GM20431 (cell line): Measurements from ENCODE around the gene STARD8.
"Not testable (repeated sequence)": the region's sequence is repeated elsewhere in the genome, so short reads cannot be mapped to it uniquely, and the experiment has no call there.

Source experiments
- in situ Hi-C: fragments of 300-500 bp; cut with MseI, MboI; formaldehyde crosslinking; loops from one replicate; pipeline ENCODE4 v1.15.0; 2020; ENCODE audit warnings: low sequenced_read_pairs; ENCODE audit not compliant: unreplicated experiment

The STARD8 gene

DNA sequence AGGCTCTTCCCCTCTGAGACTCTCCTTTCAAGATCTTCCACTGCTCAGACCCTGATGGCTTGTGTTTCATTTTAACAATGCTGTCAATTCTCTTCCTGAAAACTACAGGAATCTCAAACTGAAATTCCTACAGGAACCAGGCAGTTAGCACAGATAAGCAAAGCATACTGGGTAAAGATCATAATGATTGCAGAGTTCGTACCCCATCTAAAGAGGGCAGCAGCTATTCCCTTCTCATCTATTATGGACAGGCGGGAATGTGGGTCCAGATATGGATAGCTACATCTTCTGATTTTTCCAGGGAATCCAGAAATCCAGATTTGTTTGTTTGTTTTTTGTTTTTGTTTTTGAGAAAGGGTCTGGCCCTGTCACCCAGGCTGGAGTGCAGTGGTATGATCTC lies 83.8 kb downstream of the STARD8 start:
- in situ Hi-C loops: no loop called here

DNA sequence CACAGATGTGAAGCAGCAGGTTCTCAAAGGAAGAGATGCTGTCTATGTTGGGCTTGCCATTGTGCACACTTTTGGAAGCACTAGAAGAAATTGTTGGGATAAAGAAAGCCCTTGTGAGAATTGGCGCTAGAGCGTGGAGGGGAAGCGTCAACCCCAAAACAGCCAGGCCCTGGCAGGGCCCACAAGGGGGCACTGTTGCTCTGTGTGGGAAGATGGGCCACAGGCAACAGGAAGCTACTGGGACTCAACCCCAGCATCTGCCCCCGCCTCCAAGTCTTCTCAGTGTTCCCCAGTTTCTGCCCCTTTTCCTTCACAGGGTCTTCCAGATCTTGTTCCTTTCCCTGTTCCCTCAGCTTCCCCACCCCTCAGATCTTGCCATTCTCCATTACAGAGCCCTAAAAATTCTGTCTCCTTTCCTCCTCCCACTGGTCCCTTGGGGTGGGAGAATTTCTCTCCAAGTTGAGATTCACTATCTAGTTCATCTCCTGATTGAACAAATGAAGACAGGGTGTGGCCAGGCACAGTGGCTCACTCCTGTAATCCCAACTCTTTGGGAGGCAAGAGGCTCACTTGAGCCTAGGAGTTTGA lies 85.5 kb downstream of the STARD8 start:
- in situ Hi-C loops: no loop called here

DNA sequence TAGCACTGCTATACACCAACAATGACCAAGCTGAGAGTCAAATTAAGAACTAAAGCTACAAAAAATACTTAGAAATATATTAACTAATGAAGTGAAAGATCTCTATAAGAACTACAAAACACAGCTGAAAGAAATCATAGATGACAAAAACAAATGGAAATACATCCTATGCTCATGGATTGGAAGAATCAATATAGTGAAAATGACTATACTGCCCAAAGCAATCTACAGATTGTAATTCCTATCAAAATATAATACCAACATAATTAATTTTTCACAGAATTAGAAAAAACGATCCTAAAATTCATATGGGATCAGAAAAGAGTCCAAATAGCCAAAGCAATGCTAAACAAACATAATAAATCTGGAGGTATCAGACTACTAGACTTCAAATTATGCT lies 87.8 kb downstream of the STARD8 start:
- in situ Hi-C loops: no loop called here

DNA sequence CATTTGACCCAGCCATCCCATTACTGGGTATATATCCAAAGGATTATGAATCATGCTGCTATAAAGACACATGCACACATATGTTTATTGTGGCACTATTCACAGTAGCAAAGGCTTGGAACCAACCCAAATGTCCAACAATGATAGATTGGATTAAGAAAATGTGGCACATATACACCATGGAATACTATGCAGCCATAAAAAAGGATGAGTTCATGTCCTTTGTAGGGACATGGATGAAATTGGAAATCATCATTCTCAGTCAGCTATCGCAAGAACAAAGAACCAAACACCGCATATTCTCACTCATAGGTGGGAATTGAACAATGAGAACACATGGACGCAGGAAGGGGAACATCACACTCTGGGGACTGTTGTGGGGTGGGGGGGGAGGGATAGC lies 94.4 kb downstream of the STARD8 start:
- in situ Hi-C loops: not testable (repeated sequence)

DNA sequence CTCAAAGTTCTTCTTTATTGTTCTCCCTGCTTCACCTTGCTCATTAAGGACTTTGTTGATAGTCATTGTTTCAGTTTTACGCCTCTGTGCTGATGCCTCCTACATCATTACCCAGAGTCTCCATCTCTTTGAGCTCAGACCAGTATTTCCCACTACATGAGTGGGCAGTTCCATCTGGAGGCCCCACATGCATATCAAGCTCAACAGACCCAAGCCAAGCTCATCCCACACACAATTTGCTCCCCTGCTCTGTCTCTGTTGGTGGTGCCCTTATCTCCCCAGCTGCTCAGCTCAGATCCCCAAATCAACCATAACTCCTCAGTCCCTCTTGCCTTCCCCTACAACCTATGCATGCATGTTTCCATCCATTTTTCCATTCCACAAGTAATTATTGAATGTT lies 96.3 kb downstream of the STARD8 start:
- in situ Hi-C loops: no loop called here

DNA sequence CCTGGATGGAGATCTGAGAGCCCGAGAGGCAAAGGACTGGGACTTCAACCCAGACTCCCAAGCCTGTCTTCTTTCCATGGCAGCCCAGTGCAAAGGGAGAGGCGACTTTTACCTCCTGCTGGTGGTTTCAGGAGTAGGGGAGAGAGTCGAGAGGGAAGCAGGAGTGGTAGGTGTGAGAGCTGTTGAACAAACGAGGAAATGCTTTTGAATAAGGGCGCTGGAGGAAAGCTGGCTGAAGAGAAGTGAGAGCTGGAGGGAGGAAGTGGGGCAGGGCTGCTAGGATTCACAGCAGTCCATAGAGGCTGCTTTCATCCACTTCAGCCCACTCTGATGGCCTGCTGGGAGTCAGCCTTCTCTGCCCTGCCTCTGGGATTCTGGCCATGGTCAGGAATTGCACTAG lies 99.5 kb downstream of the STARD8 start:
- in situ Hi-C loops: no loop called here

DNA sequence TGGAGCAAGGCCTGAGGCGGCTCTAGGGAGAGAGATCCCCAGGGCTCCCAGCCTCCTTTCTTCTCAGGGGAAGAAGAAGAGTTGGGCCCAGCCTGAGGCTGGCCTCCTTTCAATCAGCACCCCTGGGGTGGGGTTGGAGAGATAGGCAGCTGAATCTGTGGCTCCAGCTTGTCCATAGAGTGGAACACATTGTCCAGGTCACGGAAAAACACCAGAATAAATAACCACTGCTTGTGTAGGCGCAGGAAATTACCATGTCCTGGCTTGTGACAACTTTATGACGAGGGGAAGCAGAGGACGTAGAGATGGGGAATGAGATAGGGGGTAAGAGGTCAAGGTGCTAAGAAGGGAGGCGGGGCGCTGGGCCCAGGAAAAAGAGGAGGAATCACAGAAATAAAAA lies 100.6 kb downstream of the STARD8 start:
- in situ Hi-C loops: no loop called here

DNA sequence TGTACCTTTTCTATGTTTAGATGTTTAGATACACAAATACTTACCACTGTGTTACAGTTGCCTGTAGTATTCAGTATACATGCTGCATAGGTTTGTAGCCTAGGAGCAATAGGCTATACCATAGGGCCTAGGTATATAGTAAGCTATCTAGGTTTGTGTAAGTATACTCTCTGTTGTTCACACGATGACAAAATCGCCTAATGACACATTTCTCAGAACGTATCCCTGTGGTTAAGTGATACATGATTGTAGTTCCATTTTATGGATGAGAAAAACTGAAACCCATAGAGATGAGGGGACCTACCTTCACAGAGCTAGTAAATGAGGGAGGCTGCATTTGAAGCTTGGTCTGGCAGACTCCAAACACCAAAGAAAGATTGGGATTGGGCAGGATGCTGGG lies 102.0 kb downstream of the STARD8 start:
- in situ Hi-C loops: no loop called here

DNA sequence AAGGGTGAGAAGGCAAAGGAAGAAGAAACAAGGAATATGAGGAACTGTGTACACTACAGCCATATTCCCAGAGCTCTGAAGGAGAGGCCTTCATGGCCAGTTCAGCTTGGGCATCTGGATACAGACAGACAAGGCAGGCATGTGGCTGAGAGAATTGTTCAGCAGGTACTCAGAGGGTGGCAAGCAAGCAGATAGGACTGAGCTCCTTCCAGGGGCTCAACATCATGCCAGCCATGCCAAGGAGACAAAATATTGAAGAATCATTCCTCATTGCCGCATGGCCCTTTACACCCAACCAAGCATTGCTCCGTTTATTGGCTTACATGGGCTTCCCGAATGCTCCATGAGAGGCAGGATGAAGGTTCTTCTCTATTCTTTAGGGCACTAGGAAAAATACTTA lies 102.8 kb downstream of the STARD8 start:
- in situ Hi-C loops: no loop called here

DNA sequence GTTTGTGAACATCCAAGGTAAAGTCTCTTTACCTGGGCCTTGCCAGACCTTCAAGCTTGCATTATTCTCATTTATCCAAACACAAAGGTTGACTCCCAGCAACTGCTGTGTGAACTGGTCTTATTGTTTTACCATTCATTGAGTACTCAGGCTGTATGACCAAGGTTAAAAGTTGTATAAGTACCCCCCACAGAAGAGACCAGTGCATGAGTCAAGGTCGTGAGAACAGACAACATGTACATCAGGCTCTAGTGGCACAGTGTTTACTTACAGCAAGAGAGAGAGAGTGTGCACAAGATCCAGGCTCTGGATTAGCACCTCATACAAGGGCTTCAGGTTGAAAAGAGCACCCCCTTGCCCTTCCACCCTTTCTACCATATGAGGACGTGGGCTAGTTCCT lies 103.9 kb downstream of the STARD8 start:
- in situ Hi-C loops: no loop called here

DNA sequence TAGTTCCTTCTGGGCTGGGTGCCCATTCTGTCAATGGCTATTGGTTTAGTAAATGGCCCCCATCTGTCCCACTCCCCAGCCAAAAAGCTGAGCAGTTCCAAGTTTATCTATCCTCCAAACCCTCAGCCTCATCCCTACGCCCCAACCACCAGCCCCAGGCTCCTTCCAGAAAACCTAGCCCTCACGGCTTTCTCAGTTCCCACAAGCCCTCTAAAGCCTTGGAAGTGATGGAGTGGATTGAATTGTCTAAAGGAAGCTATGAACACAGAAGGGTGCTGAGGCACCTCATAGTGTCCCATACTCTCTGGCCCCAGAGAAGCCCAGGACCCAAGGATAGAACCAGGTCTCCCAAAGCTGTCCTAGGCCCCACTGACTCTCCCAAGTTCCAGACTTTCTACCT lies 105.8 kb downstream of the STARD8 start:
- in situ Hi-C loops: no loop called here

DNA sequence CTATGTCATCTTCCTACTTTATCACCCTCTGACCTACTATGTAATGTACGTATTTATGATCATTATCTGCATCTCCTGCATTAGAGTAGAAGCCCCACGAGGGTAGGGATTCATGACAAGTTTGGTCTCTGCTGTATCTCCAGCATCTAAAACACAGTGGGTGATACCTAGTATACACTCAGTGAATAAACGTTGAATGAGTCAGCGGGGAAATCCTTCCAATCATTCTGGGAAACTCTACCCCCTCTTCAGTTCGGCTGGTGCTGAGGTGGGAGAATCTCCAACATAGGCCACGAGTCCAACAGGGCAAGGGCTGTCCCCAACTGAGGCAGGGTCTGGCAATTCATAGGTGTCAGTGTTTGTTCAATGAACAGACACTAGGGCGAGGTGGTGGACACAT lies 106.9 kb downstream of the STARD8 start:
- in situ Hi-C loops: no loop called here

DNA sequence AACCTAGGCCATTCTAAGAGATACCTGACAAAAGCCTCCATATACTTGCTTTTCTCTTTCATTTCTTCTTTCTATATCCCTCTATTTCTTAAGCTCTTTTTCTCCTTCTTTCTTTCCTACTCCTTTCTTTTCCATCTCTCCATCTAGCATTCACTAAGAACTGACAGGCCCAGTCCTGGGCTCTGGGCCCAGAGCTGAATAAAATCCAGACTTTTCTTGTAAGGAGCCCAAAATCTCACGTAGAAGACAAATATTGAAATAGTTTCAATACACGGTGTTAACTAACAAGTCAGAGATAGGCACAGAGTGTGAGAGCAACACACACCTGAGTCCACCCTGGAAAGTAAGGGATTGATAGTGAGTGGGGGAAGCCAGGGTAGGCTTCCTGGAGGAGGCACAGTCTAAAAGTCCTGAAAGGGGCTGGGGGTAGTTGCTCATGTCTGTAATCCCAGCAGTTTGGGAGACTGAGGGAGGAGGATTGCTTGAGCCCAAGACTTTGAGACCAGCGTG lies 108.2 kb downstream of the STARD8 start:
- in situ Hi-C loops: no loop called here

DNA sequence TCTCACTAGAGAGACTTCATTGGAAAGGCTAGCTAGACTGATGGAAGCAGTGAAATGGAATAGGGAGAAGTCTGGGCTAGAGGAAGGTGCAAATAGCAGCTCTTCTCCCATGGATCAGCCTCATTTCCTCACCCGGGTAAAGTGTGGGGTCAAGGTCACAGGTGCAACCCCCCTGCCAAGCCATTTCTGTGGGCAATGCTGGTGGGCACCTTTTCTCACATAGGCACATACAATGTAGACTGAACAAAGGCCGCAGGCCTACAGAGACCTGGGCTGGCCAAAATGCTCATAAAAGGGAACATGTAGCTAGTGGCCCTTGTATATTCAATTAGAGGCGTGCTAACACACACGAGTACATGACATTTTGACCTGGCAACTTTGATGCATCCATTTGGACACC lies 109.9 kb downstream of the STARD8 start:
- in situ Hi-C loops: no loop called here

DNA sequence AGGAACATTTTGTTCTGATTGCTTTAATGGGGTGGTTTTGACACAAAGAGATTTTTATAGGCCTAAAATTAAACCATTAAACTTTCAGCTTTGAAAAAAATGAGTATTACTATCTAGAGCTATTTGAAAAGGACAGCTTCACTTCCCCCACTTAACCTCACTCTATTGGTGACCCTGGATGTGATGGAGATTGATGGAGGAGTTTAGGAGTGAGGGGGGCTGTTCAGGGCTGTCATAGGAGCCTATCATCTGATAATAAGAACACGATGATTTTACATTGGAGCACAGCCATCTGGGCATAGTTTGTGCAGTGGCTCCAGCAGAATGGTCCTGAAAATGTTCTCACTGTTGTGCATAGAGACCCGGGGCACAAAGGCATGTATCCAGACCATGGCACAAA lies 110.3 kb downstream of the STARD8 start:
- in situ Hi-C loops: no loop called here

DNA sequence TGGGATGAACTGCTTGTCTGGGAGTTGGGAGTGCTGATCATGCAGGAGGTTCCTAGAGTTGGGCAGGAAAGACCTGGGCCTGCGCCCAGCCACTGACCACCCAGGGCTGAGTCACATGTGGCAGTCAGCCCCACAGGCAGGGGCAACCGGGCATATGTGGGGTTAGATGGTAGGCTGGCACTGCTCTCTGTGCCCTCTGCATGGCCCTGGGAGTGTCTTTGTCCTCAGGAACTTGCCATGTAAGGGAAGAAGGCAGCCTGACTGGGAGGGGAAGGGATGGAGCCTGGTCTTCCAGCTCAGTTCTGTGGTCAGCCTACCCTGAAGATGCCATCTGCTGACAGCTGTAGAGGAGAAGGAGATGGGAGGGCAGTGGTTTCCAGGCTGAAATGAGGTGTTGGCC lies 111.2 kb downstream of the STARD8 start:
- in situ Hi-C loops: no loop called here

DNA sequence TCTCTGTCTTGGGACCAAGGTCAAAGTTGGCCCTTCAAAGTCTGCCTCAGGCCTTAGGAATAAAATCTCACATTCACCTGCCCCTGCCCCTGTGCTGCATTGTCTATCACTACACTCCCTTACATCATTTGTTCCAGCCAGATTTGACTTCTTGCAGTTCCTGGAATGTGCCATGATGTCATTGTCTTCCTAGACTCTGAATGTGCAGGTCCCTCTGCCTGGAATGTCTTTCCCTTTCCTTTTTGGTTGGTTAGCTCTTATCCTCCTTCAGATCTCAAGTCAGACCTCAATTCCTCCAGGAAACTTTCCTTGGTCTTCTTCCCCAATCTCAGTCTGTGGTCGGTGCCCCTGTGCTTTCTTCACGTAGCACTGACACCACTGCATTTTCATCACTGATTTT lies 113.6 kb downstream of the STARD8 start:
- in situ Hi-C loops: no loop called here

DNA sequence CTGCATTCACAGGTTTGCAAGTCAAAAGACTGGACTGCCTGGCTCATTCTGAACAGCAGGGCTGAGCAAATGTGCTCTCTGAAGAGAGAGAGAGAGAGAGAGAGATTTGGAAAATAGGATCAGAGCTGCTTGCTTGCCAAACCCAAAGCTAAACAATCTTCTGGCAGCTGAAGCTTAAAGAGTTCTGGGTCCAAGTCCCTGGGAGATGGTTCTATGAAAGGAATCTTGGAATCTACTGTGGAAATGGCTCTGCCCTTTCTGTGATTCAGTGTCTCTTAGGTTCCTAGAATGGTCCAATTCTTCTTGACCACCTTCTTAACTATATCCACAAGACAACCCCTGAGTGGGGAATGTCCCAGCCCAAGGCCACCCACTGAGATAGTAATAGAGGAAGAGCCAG lies 115.3 kb downstream of the STARD8 start:
- in situ Hi-C loops: no loop called here

DNA sequence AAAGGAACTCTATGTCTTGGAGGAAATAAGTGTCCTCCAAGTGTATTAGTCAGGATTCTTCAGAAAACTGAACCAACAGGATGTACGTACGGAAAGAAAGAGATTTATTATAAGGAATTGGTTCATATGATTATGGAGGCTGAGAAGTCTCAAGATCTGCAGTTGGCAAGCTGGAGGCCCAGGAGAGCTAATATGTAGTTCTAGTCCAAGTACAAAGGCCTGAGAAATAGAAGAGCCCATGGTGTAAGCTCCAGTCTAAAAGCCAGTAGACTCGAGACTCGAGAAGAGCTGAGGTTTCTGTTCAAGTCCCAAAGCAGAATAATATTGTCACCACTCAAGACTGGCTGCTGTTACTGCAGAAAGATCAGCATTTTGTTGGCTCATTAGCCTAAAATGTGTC lies 116.0 kb downstream of the STARD8 start:
- in situ Hi-C loops: no loop called here
